ENCODE results near the gene WDR86.

DNA sequence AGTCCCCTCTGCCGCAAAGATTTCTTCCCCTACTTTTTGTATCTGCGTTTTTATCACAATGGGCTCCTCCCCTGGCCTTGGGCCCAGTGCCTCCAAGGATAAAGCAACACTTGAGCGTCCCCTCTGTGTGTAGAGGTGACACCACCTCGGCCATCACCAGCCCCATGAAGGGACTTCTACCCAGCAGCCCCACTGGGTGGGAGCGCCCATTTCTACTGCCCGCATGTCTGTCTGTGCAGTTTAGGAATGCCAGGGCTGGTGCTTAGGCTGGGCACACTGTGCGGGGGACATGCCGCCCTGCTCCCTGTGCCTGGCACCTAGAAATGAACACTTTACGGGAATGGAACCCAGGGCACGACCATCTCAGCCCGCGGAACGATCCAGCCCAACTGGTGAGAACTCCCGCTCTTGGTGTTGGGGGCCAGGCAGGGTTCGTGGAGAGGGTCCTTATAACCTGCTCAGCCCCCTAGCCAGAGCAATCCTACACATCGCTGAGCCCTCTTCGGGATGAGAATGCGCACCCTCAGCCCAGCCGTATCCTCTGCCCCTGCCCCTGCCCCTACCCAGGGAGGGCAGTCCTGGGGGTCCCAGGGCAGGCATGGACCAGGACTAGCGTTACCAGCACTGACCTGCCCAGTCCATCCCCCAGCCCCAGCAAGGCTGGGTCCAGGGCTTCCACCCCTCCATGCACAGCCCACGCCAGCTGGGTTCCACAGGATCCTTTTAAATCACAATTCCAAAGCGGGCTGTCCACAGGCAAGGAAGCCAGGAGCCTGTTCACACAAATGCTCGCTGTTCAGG lies 17.3 kb upstream of the WDR86 start:
- TF ChIP-seq POLR2A (IDR thresholded peaks at IDR 0.05; ENCODE audit: low read length) (no peak), GATA1 (IDR thresholded peaks at IDR 0.05; ENCODE audit: low read depth, low read length) (no peak)

Measured in erythroblast (primary cell).